Measurements from ENCODE around the gene PBRM1.
A peak's percentile ranks its signal among the peaks of the same experiment; 100 is the strongest.

The PBRM1 gene

GRCh38 chr3:52541050-52541449, 144.7 kb downstream of the PBRM1 start:
- TF ChIP-seq CTCF (IDR thresholded peaks at IDR 0.05; ENCODE audit: low read depth, low read length) = no peak
- DNase-seq (ENCODE audit: extremely low read depth, low read depth) = no peak

GRCh38 chr3:52539010-52539653, 146.6 kb downstream of the PBRM1 start:
- no peak for DNase-seq (ENCODE audit: extremely low read depth, low read depth)
- no peak for TF ChIP-seq CTCF (IDR thresholded peaks at IDR 0.05; ENCODE audit: low read depth, low read length)

GRCh38 chr3:52537726-52538421, 147.8 kb downstream of the PBRM1 start:
- TF ChIP-seq CTCF (IDR thresholded peaks at IDR 0.05; ENCODE audit: low read depth, low read length) = no peak
- DNase-seq (ENCODE audit: extremely low read depth, low read depth) = no peak

- DNase-seq (ENCODE audit: extremely low read depth, low read depth) = no peak
- TF ChIP-seq CTCF (IDR thresholded peaks at IDR 0.05; ENCODE audit: low read depth, low read length) = no peak
Observed at GRCh38 chr3:52537165-52537620, 148.5 kb downstream of the PBRM1 start.

- DNase-seq (ENCODE audit: extremely low read depth, low read depth) = peak; percentile 94
- TF ChIP-seq CTCF (IDR thresholded peaks at IDR 0.05; ENCODE audit: low read depth, low read length) = no peak; the same call in 1 of the 2 replicates
Observed at GRCh38 chr3:52536369-52537164, 149.1 kb downstream of the PBRM1 start, which contains the start of gene UQCC5. UQCC5 (plus strand) TSS chr3:52536605; CDS start chr3:52536756, 151 bp downstream.

- DNase-seq (ENCODE audit: extremely low read depth, low read depth) = no peak
- TF ChIP-seq CTCF (IDR thresholded peaks at IDR 0.05; ENCODE audit: low read depth, low read length) = no peak
Observed at GRCh38 chr3:52536112-52536368, 149.7 kb downstream of the PBRM1 start.

Data from AG09319 (cell line).